Glutamatergic neuron (in vitro differentiated cells): ENCODE results near the gene GLIPR1L1. TPM values are rescaled to one million over a fixed set of nuclear protein-coding genes. Genes with fewer than 3 reads are reported as not detected.
A peak's percentile ranks its signal among the peaks of the same experiment; 100 is the strongest.

Source experiments
- DNase-seq: peaks from one replicate; pipeline ENCODE4 v3.0.0; 2022
- H3K27ac Mint-ChIP-seq: one replicate; pipeline ENCODE4 v1.8.0; 2020; ENCODE audit warnings: mild to moderate bottlenecking, mixed read lengths, inconsistent platforms; ENCODE audit not compliant: unreplicated experiment
- H3K27me3 Mint-ChIP-seq: one replicate; pipeline ENCODE4 v1.8.0; 2020; ENCODE audit warnings: mild to moderate bottlenecking, moderate library complexity, mixed read lengths, inconsistent platforms; ENCODE audit not compliant: unreplicated experiment
- H3K36me3 Mint-ChIP-seq: one replicate; pipeline ENCODE4 v1.8.0; 2020; ENCODE audit warnings: mild to moderate bottlenecking, mixed read lengths, inconsistent platforms; ENCODE audit not compliant: unreplicated experiment
- H3K4me1 Mint-ChIP-seq: one replicate; pipeline ENCODE4 v1.8.0; 2020; ENCODE audit warnings: mild to moderate bottlenecking, low read depth, mixed read lengths, inconsistent platforms; ENCODE audit not compliant: unreplicated experiment
- H3K4me3 Mint-ChIP-seq: one replicate; pipeline ENCODE4 v1.8.0; 2020; ENCODE audit warnings: mild to moderate bottlenecking, mixed read lengths, inconsistent platforms; ENCODE audit not compliant: unreplicated experiment
- H3K9me3 Mint-ChIP-seq: one replicate; pipeline ENCODE4 v1.8.0; 2020; ENCODE audit warnings: mild to moderate bottlenecking, moderate library complexity, mixed read lengths, inconsistent platforms; ENCODE audit not compliant: unreplicated experiment
- long read RNA-seq: library from polyadenylated mRNA; unstranded; transcript quantifications from one replicate; pipeline ENCODE4 v2.0.0, GENCODE V29; 2020; ENCODE audit not compliant: unreplicated experiment
- total RNA-seq: library from RNA; stranded (reverse); fragmentation: NEBNext Ultra II Directional; extraction: Animal tissue kit (Norgen Biotek cat#: 25700); gene quantifications from one replicate; pipeline ENCODE4 v1.2.1, GENCODE V29; 2021; ENCODE audit not compliant: unreplicated experiment
- TF ChIP-seq, protein P1 (sequence below): fragments of 200-600 bp; sonication (generic); IDR thresholded peaks from one replicate; pipeline ENCODE4 v1.5.0; 2021; ENCODE audit not compliant: partially characterized antibody, unreplicated experiment

Gene GLIPR1L1, protein sequence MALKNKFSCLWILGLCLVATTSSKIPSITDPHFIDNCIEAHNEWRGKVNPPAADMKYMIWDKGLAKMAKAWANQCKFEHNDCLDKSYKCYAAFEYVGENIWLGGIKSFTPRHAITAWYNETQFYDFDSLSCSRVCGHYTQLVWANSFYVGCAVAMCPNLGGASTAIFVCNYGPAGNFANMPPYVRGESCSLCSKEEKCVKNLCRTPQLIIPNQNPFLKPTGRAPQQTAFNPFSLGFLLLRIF
- not detected for total RNA-seq
- long read RNA-seq, result 0 reads

DNA sequence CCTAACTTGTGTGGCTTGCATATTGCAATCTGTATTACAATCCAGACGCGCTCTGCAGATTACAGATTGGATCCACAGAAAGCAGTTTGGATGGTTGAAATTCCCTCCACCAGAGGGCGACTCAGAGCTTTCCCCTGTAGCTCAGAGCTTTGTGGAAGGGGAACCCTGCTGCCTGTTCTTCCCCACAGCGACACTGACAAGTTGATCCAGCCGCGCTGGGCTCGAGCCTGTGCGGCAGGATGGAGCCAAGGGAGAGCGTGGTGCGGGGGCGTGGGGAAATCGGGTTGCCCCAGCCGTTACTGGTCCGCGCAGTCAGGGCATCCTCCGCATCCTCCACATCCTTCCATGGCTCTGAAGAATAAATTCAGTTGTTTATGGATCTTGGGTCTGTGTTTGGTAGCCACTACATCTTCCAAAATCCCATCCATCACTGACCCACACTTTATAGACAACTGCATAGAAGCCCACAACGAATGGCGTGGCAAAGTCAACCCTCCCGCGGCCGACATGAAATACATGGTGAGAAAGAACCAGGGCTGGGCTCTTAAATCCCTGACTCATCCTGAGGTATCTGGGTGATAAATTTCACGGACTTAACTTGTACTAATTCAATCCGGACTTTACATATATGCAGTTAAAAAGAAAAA lies at the start of gene GLIPR1L1:
Gene GLIPR1L1, plus strand, starts transcription at position 287 of the 647 bp plus-strand sequence. Its CDS starts 59 bp downstream, at position 346.
- H3K4me1 Mint-ChIP-seq, result peaks cover under 1% of the 10 kb centered on the region
- H3K9me3 Mint-ChIP-seq, result no peaks in the 10 kb centered on the region
- H3K27me3 Mint-ChIP-seq, result peaks cover 2% of the 10 kb centered on the region
- DNase-seq, result peak; percentile 90
- peak within 1 kb of the TSS; percentile 6 for H3K27ac Mint-ChIP-seq
- peak within 1 kb of the TSS; percentile 84 for H3K4me3 Mint-ChIP-seq
- TF ChIP-seq, protein P1, sequence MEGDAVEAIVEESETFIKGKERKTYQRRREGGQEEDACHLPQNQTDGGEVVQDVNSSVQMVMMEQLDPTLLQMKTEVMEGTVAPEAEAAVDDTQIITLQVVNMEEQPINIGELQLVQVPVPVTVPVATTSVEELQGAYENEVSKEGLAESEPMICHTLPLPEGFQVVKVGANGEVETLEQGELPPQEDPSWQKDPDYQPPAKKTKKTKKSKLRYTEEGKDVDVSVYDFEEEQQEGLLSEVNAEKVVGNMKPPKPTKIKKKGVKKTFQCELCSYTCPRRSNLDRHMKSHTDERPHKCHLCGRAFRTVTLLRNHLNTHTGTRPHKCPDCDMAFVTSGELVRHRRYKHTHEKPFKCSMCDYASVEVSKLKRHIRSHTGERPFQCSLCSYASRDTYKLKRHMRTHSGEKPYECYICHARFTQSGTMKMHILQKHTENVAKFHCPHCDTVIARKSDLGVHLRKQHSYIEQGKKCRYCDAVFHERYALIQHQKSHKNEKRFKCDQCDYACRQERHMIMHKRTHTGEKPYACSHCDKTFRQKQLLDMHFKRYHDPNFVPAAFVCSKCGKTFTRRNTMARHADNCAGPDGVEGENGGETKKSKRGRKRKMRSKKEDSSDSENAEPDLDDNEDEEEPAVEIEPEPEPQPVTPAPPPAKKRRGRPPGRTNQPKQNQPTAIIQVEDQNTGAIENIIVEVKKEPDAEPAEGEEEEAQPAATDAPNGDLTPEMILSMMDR, result peak; percentile 92
- no peaks in the 10 kb centered on the region for H3K36me3 Mint-ChIP-seq

DNA sequence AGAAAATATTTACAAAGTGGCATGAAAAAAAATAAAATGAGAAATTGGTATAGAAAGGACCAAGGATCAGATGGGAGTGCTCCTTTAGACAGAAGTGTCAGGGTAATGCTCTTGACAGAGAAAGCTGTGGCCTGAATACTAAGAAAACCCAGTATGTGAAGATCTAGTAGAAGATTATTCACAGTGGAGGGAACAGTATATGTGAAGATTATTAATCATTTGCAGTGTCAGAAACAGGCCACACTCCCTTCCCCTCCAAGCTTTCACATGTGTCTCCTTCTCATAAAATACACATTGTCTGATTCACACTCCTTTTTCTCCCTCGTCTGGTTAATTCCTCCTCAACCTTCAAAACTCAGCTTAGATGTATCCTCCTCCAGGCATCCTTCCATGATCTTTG lies 45.6 kb upstream of the GLIPR1L1 start:
- Mint-ChIP-seq H3K4me3 (no peak overlapping the region), H3K27ac (no peak overlapping the region)

DNA sequence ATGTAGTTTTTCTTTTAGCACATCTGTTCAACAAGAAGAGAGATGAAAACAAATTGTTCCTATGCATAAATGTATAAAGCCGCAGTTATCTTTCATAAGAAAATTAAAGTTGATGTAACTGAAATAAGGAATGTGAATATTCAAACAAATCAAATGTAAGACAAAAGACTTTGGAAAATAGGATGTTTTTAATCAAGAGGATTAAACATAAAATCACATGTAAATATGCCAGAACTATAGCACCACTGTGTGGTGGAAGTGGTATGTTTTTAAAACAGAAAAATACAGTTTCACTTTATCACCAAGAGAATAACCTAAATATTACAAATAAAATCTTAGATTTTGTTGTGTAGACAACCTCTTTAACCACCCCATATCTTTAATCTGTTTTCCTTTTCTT lies 44.7 kb upstream of the GLIPR1L1 start:
- no peaks in the 10 kb centered on the region for H3K9me3 Mint-ChIP-seq
- no peak overlapping the region for H3K4me3 Mint-ChIP-seq
- TF ChIP-seq, protein P1, result peak; percentile 24
- H3K4me1 Mint-ChIP-seq, result peaks cover 10% of the 10 kb centered on the region
- H3K27ac Mint-ChIP-seq, result no peak overlapping the region
- DNase-seq, result no peak
- H3K36me3 Mint-ChIP-seq, result no peaks in the 10 kb centered on the region
- H3K27me3 Mint-ChIP-seq, result no peaks in the 10 kb centered on the region

More for the DNA sequence above, 45.6 kb upstream of the GLIPR1L1 start:
- H3K36me3 Mint-ChIP-seq, result no peaks in the 10 kb centered on the region
- H3K4me1 Mint-ChIP-seq, result peaks cover 4% of the 10 kb centered on the region
- TF ChIP-seq, protein P1, result no peak
- no peaks in the 10 kb centered on the region for H3K27me3 Mint-ChIP-seq
- DNase-seq, result no peak
- no peaks in the 10 kb centered on the region for H3K9me3 Mint-ChIP-seq

DNA sequence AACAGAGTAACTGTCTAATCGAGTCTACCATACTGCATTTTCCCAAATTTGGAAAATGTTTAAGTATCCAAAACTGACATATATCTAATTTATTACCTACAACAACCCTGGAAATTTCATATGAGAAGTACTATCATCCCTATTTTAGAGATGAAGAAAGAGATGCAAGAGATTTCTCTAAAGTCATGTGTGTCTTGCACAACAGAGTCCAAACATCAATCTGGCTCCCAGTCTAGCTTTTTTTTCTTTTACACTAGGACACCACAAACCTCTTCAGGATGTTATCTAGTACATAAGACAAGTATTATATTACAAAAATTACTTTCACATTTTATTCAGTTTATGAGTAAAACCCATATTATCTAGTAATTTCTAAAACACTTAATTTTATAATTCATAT lies 43.5 kb upstream of the GLIPR1L1 start:
- Mint-ChIP-seq H3K4me3 (no peak overlapping the region), H3K27ac (no peak overlapping the region), H3K9me3 (no peaks in the 10 kb centered on the region), H3K27me3 (no peaks in the 10 kb centered on the region), H3K4me1 (peaks cover 12% of the 10 kb centered on the region), H3K36me3 (no peaks in the 10 kb centered on the region)
- TF ChIP-seq, protein P1, result no peak
- DNase-seq, result no peak

DNA sequence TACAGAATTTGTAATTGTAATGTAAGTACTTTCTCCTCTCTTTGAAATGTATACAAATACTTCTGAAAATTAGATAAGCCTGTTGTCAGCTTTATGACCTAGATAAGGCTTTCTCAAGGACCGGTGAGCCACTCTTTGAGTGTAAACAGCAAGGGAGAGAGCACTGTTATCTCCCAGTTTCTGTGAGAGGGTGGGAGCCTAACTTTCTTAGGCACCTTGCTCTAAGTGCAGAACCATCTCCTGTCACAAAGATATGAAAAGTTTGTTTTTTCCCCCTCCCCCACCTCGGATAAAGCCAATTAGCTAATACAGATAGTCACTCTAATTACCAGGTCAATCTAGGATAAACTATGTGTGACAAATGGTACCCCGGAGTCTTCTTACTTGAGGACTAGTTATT lies 40.1 kb upstream of the GLIPR1L1 start:
- DNase-seq, result no peak
- Mint-ChIP-seq H3K27me3 (no peaks in the 10 kb centered on the region), H3K4me1 (peaks cover 10% of the 10 kb centered on the region)

More for the DNA sequence above, 40.1 kb upstream of the GLIPR1L1 start:
- TF ChIP-seq, protein P1, result no peak
- Mint-ChIP-seq H3K4me3 (no peak overlapping the region), H3K27ac (no peak overlapping the region), H3K9me3 (peaks cover 2% of the 10 kb centered on the region), H3K36me3 (no peaks in the 10 kb centered on the region)
